ENCODE results near the gene PARP8. TPM values are rescaled to one million over a fixed set of nuclear protein-coding genes. Genes with fewer than 3 reads are reported as not detected.

PARP8 gene
- total RNA-seq, 1 donor from 2014 or later = 54.6 TPM

GRCh38 chr5:50740832-50741231 lies 74.4 kb downstream of the PARP8 start:
- TF ChIP-seq, protein P1, sequence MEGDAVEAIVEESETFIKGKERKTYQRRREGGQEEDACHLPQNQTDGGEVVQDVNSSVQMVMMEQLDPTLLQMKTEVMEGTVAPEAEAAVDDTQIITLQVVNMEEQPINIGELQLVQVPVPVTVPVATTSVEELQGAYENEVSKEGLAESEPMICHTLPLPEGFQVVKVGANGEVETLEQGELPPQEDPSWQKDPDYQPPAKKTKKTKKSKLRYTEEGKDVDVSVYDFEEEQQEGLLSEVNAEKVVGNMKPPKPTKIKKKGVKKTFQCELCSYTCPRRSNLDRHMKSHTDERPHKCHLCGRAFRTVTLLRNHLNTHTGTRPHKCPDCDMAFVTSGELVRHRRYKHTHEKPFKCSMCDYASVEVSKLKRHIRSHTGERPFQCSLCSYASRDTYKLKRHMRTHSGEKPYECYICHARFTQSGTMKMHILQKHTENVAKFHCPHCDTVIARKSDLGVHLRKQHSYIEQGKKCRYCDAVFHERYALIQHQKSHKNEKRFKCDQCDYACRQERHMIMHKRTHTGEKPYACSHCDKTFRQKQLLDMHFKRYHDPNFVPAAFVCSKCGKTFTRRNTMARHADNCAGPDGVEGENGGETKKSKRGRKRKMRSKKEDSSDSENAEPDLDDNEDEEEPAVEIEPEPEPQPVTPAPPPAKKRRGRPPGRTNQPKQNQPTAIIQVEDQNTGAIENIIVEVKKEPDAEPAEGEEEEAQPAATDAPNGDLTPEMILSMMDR (IDR thresholded peaks at IDR 0.05) = no peak
- Histone ChIP-seq H3K9me3 (no peaks in the 10 kb centered on the region), H3K4me1 (peaks cover 11% of the 10 kb centered on the region), H3K4me3 (no peak overlapping the region), H3K27me3 (ENCODE audit: low read depth) (no peaks in the 10 kb centered on the region), H3K36me3 (no peaks in the 10 kb centered on the region), H3K27ac (no peak overlapping the region)
- no peak for ATAC-seq
- DNase-seq = no peak
- intact Hi-C loops (cut with DNase I) = no loop called here

DNA sequence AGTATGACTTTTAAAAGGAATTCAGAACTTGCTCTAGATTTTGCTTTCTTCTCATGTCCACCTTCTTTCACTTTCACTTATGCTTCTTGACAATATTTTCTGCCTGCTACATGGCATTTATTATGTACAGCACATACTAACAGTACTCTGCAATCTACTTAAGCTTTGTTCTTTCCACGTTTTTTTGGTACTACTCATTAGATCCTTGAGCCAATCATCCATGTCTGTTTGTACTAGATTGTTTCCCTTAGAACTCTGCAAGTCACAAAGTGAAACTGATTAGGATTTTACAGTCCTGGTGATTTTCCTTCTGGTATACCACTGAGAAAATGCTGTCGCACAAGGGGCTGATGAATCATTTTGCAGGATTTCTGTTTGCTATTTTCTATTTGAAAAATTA lies 78.3 kb downstream of the PARP8 start:
- intact Hi-C loops (cut with DNase I) = no loop called here
- TF ChIP-seq, protein P1 (IDR thresholded peaks at IDR 0.05) = no peak
- H3K27ac ChIP-seq = peak overlapping the region; percentile 56
- H3K27me3 ChIP-seq (ENCODE audit: low read depth) = no peaks in the 10 kb centered on the region
- H3K4me1 ChIP-seq = peaks cover 11% of the 10 kb centered on the region
- H3K36me3 ChIP-seq = no peaks in the 10 kb centered on the region
- peak; percentile 48 to 77 for ATAC-seq
- H3K4me3 ChIP-seq = peak overlapping the region; percentile 42
- DNase-seq = no peak
- no peaks in the 10 kb centered on the region for H3K9me3 ChIP-seq

- Histone ChIP-seq H3K36me3 (no peaks in the 10 kb centered on the region), H3K27me3 (ENCODE audit: low read depth) (no peaks in the 10 kb centered on the region), H3K4me3 (peak overlapping the region; percentile 42), H3K4me1 (peaks cover 11% of the 10 kb centered on the region), H3K27ac (peak overlapping the region; percentile 56), H3K9me3 (no peaks in the 10 kb centered on the region)
- intact Hi-C loops (cut with DNase I) = no loop called here
- ATAC-seq = no peak
- TF ChIP-seq, protein P1 (IDR thresholded peaks at IDR 0.05) = no peak
- no peak for DNase-seq
Observed at GRCh38 chr5:50745221-50745910, 78.9 kb downstream of the PARP8 start.

- H3K4me1 ChIP-seq = peaks cover 20% of the 10 kb centered on the region
- H3K36me3 ChIP-seq = no peaks in the 10 kb centered on the region
- TF ChIP-seq, protein P1 (IDR thresholded peaks at IDR 0.05) = no peak
- H3K9me3 ChIP-seq = no peaks in the 10 kb centered on the region
- ATAC-seq = no peak
- DNase-seq = no peak
- intact Hi-C loops (cut with DNase I) = no loop called here
- no peak overlapping the region for H3K4me3 ChIP-seq
- no peak overlapping the region for H3K27ac ChIP-seq
- H3K27me3 ChIP-seq (ENCODE audit: low read depth) = no peaks in the 10 kb centered on the region
Observed at GRCh38 chr5:50749181-50749580, 82.7 kb downstream of the PARP8 start.

DNA sequence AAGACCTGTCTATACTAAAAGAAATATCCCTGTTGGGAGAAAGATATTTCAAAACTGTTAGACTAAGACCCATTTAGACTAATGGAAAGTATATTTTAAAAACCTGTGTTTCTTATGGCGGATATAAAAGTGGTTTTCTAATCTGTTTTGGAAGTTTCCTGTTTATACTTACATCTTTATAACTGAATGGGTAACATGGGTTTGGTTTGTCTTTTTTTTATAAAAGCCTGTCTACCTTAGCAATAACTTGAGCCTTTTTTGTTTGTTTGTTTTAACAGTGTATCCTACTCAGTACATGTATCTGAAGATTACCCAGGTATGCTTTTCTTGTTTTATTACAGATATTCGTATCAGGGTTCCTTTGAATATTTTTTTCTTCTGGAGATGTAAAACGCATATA lies 83.4 kb downstream of the PARP8 start:
- H3K9me3 ChIP-seq = no peaks in the 10 kb centered on the region
- TF ChIP-seq, protein P1 (IDR thresholded peaks at IDR 0.05) = no peak
- intact Hi-C loops (cut with DNase I) = no loop called here
- H3K27ac ChIP-seq = no peak overlapping the region
- H3K27me3 ChIP-seq (ENCODE audit: low read depth) = no peaks in the 10 kb centered on the region
- no peak overlapping the region for H3K4me3 ChIP-seq
- ATAC-seq (no peak), DNase-seq (no peak)
- H3K36me3 ChIP-seq = no peaks in the 10 kb centered on the region
- peaks cover 19% of the 10 kb centered on the region for H3K4me1 ChIP-seq
